Measurements from ENCODE around the gene USP5.
"Not testable (repeated sequence)": the region's sequence is repeated elsewhere in the genome, so short reads cannot be mapped to it uniquely, and the experiment has no call there.

USP5 gene

DNA sequence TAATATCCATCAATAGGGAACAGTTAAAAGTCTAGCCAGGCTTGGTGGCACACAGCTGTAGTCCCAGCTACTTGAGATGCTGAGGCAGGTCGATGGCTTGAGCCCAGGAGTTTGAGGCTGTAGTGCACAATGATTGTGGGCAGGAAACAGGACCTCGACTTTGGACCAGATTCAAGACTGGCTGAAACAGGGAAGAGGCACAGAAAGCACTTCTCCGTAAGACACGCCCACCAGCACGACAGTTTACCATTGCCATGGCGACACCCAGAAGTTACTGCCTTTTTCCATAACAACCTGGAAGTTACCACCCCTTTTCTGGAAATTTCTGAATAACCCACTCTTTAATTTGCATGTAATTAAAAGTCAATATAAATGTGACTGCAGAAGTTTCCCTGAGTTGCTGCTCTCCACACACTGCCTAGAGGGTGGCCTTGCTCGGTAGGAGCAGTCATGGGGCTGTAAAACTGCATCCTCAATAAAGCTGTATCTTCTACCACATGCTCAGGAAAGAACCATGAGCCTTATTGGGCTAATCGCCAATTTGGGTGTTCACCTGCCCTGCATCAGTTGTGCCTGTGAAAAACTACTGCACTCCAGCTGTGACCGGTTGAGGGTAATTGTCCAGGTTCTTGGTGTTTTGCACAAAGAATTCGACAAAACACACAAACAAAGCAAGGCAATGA is 48.0 kb downstream of the USP5 start:
- ATAC-seq (replicated peaks) (no peak), DNase-seq (no peak)
- Mint-ChIP-seq H3K9me3 (no peaks in the 10 kb centered on the region), H3K4me1 (ENCODE audit: low read depth in 2 of 2) (peaks cover 0 to 4% of the 10 kb centered on the region in 2 donors), H3K27me3 (no peaks in the 10 kb centered on the region), H3K4me3 (no peak overlapping the region), H3K36me3 (ENCODE audit: insufficient read depth) (no peaks in the 10 kb centered on the region), H3K27ac (no peak overlapping the region)

DNA sequence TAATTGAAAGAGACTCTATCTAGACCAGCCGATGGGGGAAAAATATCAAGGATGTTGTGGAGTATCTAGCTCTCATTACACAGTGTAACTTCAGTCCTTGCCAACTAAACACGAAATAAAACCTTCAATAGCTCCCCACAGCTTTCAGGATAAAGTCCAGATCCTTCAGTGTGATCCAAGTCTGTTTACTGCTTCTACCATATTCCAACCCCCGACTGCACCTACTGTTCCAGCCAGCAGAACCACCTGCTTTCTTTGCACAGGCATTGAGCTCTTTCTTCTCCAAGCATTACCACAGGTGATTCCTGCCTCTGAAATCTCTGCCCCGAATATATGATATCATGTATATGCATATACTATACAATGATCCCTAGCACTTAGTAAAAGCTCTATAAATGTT is 50.5 kb downstream of the USP5 start:
- H3K36me3 Mint-ChIP-seq (ENCODE audit: insufficient read depth): no peaks in the 10 kb centered on the region
- H3K4me3 Mint-ChIP-seq: no peak overlapping the region
- H3K4me1 Mint-ChIP-seq (ENCODE audit: low read depth in 2 of 2): peaks cover 0 to 4% of the 10 kb centered on the region in 2 donors
- peak overlapping the region in 1 of 2 donors; percentile 39 for H3K27ac Mint-ChIP-seq
- no peaks in the 10 kb centered on the region for H3K27me3 Mint-ChIP-seq
- H3K9me3 Mint-ChIP-seq: no peaks in the 10 kb centered on the region
- DNase-seq (no peak), ATAC-seq (replicated peaks) (no peak)

DNA sequence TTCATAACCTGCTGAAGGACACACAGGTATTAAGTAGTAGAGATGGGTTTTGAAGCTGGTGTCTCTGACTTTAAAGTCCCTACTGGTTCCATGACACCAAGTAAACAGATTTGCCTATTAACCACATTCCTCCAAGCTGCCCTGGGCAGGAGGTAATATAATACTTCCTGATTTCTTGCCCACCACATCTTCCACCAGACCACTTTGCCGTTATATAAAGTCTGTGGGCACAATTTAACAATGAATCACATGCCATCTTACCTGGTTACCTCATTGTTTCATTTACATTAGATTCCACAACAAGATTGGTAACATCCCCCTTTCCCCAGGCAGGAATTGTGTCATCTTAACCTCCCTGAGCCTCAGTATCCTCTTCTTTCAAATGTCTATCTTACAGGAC is 51.8 kb downstream of the USP5 start:
- no peak for DNase-seq
- H3K27ac Mint-ChIP-seq: no peak overlapping the region
- H3K36me3 Mint-ChIP-seq (ENCODE audit: insufficient read depth): no peaks in the 10 kb centered on the region
- H3K27me3 Mint-ChIP-seq: no peaks in the 10 kb centered on the region
- H3K4me1 Mint-ChIP-seq (ENCODE audit: low read depth in 2 of 2): peaks cover 0 to 4% of the 10 kb centered on the region in 2 donors
- no peak overlapping the region for H3K4me3 Mint-ChIP-seq
- ATAC-seq (replicated peaks): no peak
- no peaks in the 10 kb centered on the region for H3K9me3 Mint-ChIP-seq

DNA sequence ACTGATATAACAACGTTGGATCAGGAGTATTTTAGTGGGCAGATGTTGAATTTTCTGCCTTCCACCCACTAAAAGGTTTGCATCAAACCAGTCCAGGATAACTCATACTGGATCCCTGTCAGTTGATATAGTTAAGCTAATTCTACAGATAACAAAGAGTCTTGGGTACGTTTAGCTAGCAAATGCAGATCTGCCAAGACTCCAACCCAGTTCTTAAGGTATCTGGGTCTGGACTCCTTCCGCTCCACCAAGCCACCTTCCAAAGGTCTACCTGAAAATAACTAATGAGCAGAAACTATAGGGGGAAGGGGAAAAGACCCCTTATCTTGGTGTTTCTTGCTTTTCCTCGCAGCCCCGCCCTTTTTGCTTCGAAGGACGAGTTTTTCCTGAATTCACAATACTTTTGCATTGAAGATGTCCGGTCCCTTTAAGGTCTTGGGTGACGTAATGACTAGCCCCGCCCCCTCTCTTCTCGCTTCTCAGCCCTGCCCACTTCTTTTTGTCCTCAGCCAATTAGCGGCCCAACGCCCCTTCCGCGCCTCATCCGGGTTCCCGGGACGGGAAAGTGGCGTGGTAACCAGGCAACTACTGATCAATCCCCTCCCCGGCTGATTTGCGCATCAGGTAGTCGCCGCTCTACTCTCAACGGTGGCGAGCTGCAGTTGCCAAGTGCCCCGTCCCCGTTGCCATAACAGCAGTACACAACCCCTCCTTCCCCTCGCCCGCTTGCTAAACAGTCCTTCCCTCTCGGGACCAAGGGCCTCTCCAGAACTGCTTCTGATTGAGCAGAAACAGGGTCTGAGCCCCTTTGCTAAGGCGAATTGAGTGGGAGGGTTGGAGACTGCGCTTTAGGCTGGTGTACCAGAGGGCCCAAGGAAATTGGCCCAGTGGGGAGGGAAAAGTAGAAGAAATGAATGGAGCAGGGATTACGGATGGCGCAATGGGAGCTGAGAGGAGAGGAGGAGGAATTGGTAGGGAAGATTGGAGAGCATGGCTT is 52.6 kb downstream of the USP5 start, which contains the start of gene LRRC23:
LRRC23 (plus strand) TSS at position 543 of the 997 bp plus-strand sequence. CDS start 812 bp downstream, outside the sequence.
- H3K9me3 Mint-ChIP-seq: no peaks in the 10 kb centered on the region
- peaks cover 0 to 4% of the 10 kb centered on the region in 2 donors for H3K4me1 Mint-ChIP-seq (ENCODE audit: low read depth in 2 of 2)
- no peak within 1 kb of the TSS for H3K4me3 Mint-ChIP-seq
- peak; percentile 95 for ATAC-seq (replicated peaks)
- DNase-seq: peak; percentile 96 to 98 (median 97)
- no peaks in the 10 kb centered on the region for H3K36me3 Mint-ChIP-seq (ENCODE audit: insufficient read depth)
- no peaks in the 10 kb centered on the region for H3K27me3 Mint-ChIP-seq
- H3K27ac Mint-ChIP-seq: no peak within 1 kb of the TSS

DNA sequence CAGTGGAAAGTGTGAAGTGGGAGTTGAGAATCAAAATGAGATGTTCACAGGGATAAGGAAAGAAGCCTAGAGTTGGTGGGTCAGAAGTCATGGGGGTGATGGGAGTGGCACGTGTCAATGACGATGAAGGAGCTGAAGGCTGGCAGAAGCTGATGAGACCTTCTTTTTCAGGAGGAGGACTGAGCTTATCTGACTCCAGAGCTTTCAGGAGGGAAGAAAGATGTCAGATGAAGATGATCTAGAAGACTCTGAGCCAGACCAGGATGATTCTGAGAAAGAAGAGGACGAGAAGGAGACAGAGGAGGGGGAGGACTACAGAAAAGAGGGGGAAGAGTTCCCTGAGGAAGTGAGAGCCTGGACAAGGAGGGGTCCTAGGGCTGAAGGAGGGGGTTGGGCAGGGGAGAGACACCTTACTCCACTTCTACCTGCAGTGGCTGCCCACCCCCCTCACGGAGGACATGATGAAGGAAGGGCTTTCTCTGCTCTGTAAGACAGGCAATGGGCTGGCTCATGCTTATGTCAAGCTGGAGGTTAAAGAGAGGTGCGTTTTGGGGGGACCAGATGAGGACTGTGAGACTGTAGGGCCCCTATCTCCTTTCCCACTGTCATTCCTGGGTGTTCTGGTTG is 53.6 kb downstream of the USP5 start:
- Mint-ChIP-seq H3K9me3 (no peaks in the 10 kb centered on the region), H3K4me3 (no peak overlapping the region), H3K27ac (no peak overlapping the region), H3K36me3 (ENCODE audit: insufficient read depth) (peaks cover 3% of the 10 kb centered on the region), H3K27me3 (no peaks in the 10 kb centered on the region), H3K4me1 (ENCODE audit: low read depth in 2 of 2) (peaks cover 0 to 4% of the 10 kb centered on the region in 2 donors)
- no peak for DNase-seq
- ATAC-seq (replicated peaks): no peak

DNA sequence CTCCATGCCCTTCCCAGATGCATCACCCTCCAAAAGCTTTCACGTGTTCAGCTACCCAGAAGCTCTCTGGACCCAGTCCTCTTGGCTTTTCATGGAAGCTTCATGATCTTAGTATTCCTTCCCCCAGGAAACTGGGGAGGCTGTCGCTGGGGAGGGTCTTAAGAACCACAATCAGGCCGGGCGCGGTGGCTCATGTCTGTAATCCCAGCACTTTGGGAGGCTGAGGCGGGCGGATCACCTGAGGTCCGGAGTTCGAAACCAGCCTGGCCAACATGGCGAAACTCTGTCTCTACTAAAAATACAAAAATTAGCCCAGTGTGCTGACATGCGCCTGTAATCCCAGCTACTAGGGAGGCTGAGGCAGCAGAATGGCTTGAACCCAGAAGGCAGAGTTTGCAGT is 56.2 kb downstream of the USP5 start:
- H3K27ac Mint-ChIP-seq; H3K27me3 Mint-ChIP-seq; ATAC-seq (replicated peaks): not testable (repeated sequence)

DNA sequence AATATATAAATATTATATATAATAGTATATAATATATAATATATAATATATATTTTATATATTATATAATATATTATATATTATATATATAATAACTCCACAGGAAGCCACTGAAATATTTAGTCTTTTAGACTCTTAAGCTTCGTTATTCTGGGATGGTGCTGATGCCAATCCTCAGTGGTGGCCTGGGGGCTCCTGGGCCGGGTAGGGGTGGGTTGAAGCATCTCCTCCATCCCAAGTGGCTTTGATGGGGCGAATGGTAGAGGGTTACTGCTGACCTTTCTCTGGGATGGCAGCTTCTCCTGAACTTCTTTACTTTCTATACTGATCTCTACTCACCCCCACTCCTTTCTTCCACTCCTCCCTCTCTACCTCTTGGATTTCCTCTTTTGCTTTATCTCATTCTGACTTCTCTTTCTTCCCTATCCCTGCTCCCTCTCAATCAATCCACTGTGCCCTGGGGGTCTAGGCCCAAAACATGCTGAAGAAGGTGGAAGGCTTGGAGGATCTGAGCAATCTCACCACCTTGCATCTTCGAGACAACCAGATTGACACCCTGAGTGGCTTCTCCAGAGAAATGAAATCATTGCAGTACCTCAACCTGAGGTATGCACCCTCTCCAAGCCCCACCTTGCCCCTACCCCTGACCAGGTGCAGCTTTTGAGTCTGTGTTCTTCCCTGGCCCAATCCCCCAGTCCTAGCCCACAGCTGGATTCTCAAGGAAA is 57.6 kb downstream of the USP5 start:
- Mint-ChIP-seq H3K4me3 (no peak overlapping the region), H3K27ac (no peak overlapping the region), H3K4me1 (ENCODE audit: low read depth in 2 of 2) (peaks cover 11 to 16% of the 10 kb centered on the region in 2 donors), H3K27me3 (no peaks in the 10 kb centered on the region), H3K36me3 (ENCODE audit: insufficient read depth) (peaks cover 21% of the 10 kb centered on the region), H3K9me3 (no peaks in the 10 kb centered on the region)
- ATAC-seq (replicated peaks) (no peak), DNase-seq (no peak)

More for the DNA sequence above, 56.2 kb downstream of the USP5 start:
- not testable (repeated sequence) for DNase-seq; H3K9me3 Mint-ChIP-seq; H3K4me3 Mint-ChIP-seq; H3K36me3 Mint-ChIP-seq (ENCODE audit: insufficient read depth)
- peaks cover 7 to 11% of the 10 kb centered on the region in 2 donors for H3K4me1 Mint-ChIP-seq (ENCODE audit: low read depth in 2 of 2)

DNA sequence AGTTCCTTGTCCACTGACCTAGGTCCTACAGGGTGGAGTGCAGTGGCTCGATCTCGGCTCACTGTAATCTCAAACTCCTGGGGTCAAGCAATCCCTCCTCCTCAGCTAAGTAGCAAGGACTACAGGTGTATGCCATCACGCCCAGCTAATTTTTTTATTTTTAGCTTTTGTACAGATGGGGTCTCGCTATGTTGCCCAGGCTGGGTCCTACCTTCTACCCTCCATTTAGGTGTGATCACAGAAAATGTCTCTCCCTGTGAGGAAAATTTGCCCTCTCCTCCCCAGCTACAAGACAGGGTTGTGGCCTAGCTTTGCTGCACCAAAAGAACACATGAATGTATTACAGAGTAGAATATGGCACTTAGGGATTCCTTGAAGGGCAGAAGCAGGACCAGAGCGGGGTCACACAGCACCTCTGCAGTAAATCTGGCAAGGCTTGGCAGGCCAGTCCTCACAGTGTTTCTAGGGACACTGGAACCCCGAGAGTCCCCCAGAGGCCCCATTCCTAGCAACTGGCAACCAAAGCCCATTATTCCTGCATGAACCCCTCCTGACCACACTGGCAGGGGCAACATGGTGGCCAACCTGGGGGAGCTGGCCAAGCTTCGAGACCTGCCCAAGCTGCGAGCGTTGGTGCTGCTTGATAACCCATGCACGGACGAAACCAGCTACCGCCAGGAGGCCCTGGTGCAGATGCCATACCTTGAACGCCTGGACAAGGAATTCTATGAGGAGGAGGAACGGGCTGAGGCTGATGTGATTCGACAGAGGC is 60.4 kb downstream of the USP5 start:
- H3K9me3 Mint-ChIP-seq: no peaks in the 10 kb centered on the region
- no peak for DNase-seq
- H3K4me1 Mint-ChIP-seq (ENCODE audit: low read depth in 2 of 2): peaks cover 33 to 34% of the 10 kb centered on the region in 2 donors
- peak overlapping the region; percentile 76 to 97 for H3K27ac Mint-ChIP-seq
- H3K4me3 Mint-ChIP-seq: peak overlapping the region; percentile 92 to 99
- no peaks in the 10 kb centered on the region for H3K27me3 Mint-ChIP-seq
- peaks cover 27% of the 10 kb centered on the region for H3K36me3 Mint-ChIP-seq (ENCODE audit: insufficient read depth)
- no peak for ATAC-seq (replicated peaks)

DNA sequence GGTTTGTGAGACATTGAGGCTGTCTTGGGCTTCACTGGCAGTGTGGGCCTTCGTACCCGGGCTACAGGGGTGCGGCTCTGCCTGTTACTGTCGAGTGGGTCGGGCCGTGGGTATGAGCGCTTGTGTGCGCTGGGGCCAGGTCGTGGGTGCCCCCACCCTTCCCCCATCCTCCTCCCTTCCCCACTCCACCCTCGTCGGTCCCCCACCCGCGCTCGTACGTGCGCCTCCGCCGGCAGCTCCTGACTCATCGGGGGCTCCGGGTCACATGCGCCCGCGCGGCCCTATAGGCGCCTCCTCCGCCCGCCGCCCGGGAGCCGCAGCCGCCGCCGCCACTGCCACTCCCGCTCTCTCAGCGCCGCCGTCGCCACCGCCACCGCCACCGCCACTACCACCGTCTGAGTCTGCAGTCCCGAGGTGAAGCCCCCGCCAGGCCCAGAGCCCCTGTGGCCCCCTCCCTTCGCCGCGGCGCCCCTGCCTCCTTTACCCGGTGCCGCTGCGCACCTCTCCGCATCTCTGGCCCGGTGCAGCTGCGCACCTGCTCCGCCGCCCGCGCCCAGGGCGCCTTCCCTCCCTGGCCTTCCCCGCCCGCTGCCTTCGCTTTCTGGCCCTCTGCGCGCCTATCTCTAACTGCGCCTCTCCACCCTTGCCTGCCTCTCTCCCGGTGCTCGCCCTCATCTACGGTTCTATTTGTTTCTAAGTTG is 62.4 kb downstream of the USP5 start, which contains the start of gene ENO2:
ENO2 (plus strand) TSS at position 335 of the 701 bp plus-strand sequence. CDS start 1,253 bp downstream, outside the sequence.
- peak; percentile 90 for ATAC-seq (replicated peaks)

DNA sequence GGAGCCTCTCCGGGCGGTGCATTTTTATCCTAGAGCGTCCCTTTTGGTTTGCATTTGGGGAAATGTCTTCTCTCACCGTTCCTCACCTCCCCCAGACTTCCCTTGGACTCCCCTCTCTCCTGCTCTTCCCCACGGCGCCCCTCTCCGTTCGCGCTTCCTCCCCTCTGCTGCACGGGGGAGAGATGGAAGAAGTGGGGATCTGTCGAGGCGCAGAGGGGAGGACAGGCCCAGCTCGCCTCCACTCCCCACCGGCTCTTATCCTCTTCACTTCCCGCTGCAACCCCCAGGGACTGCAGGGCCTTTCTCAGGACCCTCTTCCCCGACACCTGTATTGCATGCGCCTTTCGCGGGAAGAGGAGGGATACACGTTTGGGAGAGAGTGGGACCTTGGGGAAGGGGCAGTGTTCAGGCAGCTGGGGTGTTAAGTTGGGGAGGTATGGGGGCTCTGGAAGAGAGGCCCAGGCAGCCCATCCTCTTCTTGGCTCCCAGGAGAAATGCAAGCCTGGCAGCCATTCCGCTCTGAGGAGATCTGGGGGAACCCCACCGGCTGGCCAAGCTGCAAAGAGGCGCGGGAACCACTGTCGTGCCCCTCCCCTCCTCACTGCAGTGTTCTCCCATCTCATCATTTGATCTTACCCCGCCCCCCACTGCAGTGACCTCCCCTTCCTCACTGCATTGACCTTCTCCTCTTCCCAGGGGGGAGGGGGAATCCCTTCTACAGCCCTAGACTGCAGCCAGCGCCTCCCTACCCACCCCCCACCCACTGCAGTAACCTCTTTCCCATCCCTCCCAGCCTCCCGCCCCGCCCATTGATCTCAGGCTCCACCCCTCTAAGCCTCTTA is 63.2 kb downstream of the USP5 start:
- peak overlapping the region; percentile 92 to 99 for H3K4me3 Mint-ChIP-seq
- DNase-seq: no peak
- H3K4me1 Mint-ChIP-seq (ENCODE audit: low read depth in 2 of 2): peaks cover 34 to 36% of the 10 kb centered on the region in 2 donors
- H3K27ac Mint-ChIP-seq: peak overlapping the region; percentile 76 to 97
- no peaks in the 10 kb centered on the region for H3K27me3 Mint-ChIP-seq
- H3K9me3 Mint-ChIP-seq: no peaks in the 10 kb centered on the region
- no peak for ATAC-seq (replicated peaks)
- peaks cover 40% of the 10 kb centered on the region for H3K36me3 Mint-ChIP-seq (ENCODE audit: insufficient read depth)

More for the DNA sequence above, 62.4 kb downstream of the USP5 start, which contains the start of gene ENO2:
- peak within 1 kb of the TSS; percentile 76 to 97 for H3K27ac Mint-ChIP-seq
- H3K4me1 Mint-ChIP-seq (ENCODE audit: low read depth in 2 of 2): peaks cover 33 to 34% of the 10 kb centered on the region in 2 donors
- DNase-seq: peak; percentile 74 to 80 (median 80)
- H3K9me3 Mint-ChIP-seq: no peaks in the 10 kb centered on the region
- peaks cover 36% of the 10 kb centered on the region for H3K36me3 Mint-ChIP-seq (ENCODE audit: insufficient read depth)
- peak within 1 kb of the TSS; percentile 92 to 99 for H3K4me3 Mint-ChIP-seq
- no peaks in the 10 kb centered on the region for H3K27me3 Mint-ChIP-seq

DNA sequence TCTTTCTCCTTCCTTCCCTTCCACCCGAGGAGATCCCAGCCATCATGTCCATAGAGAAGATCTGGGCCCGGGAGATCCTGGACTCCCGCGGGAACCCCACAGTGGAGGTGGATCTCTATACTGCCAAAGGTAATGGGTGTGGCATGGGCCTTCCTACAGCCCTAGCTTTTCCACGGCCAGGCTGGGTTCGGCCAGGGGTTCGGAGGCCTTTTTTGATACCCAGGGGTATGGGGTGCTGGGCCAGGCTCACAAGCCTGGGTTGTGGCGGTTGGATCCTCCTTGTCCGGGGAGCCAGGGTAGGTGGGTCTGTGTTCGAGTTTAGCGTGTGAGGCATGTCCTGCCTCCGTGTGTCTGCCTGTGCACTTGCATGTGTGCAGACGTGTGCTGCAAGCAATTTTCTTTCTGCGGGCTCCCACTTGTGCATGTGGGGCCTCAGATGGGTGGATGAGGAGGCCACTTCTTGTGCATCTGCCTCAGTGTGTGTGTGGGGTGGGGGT is 63.9 kb downstream of the USP5 start:
- DNase-seq (no peak), ATAC-seq (replicated peaks) (no peak)
- Mint-ChIP-seq H3K9me3 (no peaks in the 10 kb centered on the region), H3K27me3 (no peaks in the 10 kb centered on the region), H3K27ac (peak overlapping the region; percentile 76 to 97), H3K4me3 (peak overlapping the region; percentile 92 to 99), H3K4me1 (ENCODE audit: low read depth in 2 of 2) (peaks cover 34 to 36% of the 10 kb centered on the region in 2 donors), H3K36me3 (ENCODE audit: insufficient read depth) (peaks cover 41% of the 10 kb centered on the region)

All from effector memory CD8-positive, alpha-beta T cell (primary cell).